Endothelial cell of umbilical vein (primary cell): ENCODE measurements around the gene PVR. TPM values are rescaled to one million over a fixed set of nuclear protein-coding genes. Genes with fewer than 3 reads are reported as not detected.
A peak's percentile ranks its signal among the peaks of the same experiment; 100 is the strongest.
"Not testable (repeated sequence)": the region's sequence is repeated elsewhere in the genome, so short reads cannot be mapped to it uniquely, and the experiment has no call there.

ENCODE experiments used
- BruUV-seq: library from RNA; stranded (reverse); fragments of 400-500 nt; replicated peaks from 2 replicates; lab custom pipeline; 2021; lab: Mats Ljungman, UMichigan
- CTCF ChIA-PET: fragments of 300-600, 350-600 bp; sonication (Branson Sonifier 250); formaldehyde crosslinking; loops from one replicate; lab custom pipeline; 2021; ENCODE audit warnings: antibody characterized with exemption, inconsistent platforms; lab: Charles Lee
- POLR2A ChIA-PET: fragments of 300-600, 350-600 bp; sonication (Branson Sonifier 250); formaldehyde crosslinking; loops from one replicate; lab custom pipeline; 2021; ENCODE audit warnings: antibody characterized with exemption, inconsistent platforms; lab: Charles Lee
- DNase-seq: peaks from one replicate; pipeline ENCODE4 v3.0.0-alpha.2; 2011; ENCODE audit warnings: low read depth, low spot score
- FAIRE-seq: peaks from 2 replicates; lab custom pipeline; 2011; peaks lifted over from hg19 to GRCh38; lab: Jason Lieb, UNC
- H2AFZ ChIP-seq: 2 replicates; pipeline ENCODE4 v1.6.0; 2012; ENCODE audit warnings: low read depth, low read length, control low read depth, inconsistent platforms
- H3K27ac ChIP-seq: 2 replicates; pipeline ENCODE4 v1.5.1; 2011; ENCODE audit warnings: low read depth, mild to moderate bottlenecking, control low read depth, low read length, moderate library complexity; ENCODE audit not compliant: insufficient read depth
- H3K27me3 ChIP-seq, 2 experiments: 2 replicates each; pipeline versions ENCODE4 v1.6.0 to v1.6.1; 2011; ENCODE audit warnings: low read length in 2 of 2, mixed read lengths in 1 of 2; ENCODE audit not compliant: control insufficient read depth in 2 of 2, insufficient read depth in 2 of 2
- H3K36me3 ChIP-seq, 2 experiments: 2 replicates in 1 of 2; 3 replicates in 1 of 2; pipeline ENCODE4 v1.5.1; 2011; ENCODE audit warnings: low read length in 2 of 2, mild to moderate bottlenecking in 1 of 2, moderate library complexity in 1 of 2; ENCODE audit not compliant: control insufficient read depth in 2 of 2, insufficient read depth in 2 of 2; ENCODE audit errors: extremely low read depth in 1 of 2
- H3K4me1 ChIP-seq: 3 replicates; pipeline ENCODE4 v1.5.1; 2011; ENCODE audit warnings: mild to moderate bottlenecking, low read length; ENCODE audit not compliant: control insufficient read depth, insufficient read depth; ENCODE audit errors: extremely low read depth
- H3K4me2 ChIP-seq: 2 replicates; pipeline ENCODE4 v1.6.1; 2011; ENCODE audit warnings: low read length, control low read depth, mixed read lengths; ENCODE audit not compliant: insufficient read depth
- H3K4me3 ChIP-seq, 3 experiments: fragments of 200-600 bp in 1 of 3; sonication (generic), shearing (Covaris generic) in 1 of 3; replicated peaks in 1 of 3; 2 replicates each; pipeline ENCODE4 v1.5.1; 2011 to 2016; ENCODE audit warnings: control low read depth in 3 of 3, low read length in 3 of 3, mild to moderate bottlenecking in 2 of 3, inconsistent platforms in 1 of 3, low read depth in 1 of 3, moderate library complexity in 1 of 3; ENCODE audit not compliant: insufficient read depth in 1 of 3
- H3K79me2 ChIP-seq: 2 replicates; pipeline ENCODE4 v1.6.0; 2012; ENCODE audit warnings: low read length, inconsistent platforms; ENCODE audit not compliant: control insufficient read depth, insufficient read depth
- H3K9ac ChIP-seq: replicated peaks from 2 replicates; pipeline ENCODE3; 2011; ENCODE audit warnings: low read length, control low read depth; ENCODE audit not compliant: insufficient read depth; ENCODE audit errors: extremely low read depth
- H3K9me1 ChIP-seq: replicated peaks from 3 replicates; pipeline ENCODE4 v1.6.0; 2011; ENCODE audit warnings: mild to moderate bottlenecking, low read length; ENCODE audit not compliant: control insufficient read depth, insufficient read depth; ENCODE audit errors: extremely low read depth
- H3K9me3 ChIP-seq: replicated peaks from 2 replicates; pipeline ENCODE4 v1.5.1; 2012; ENCODE audit warnings: low read length, inconsistent platforms; ENCODE audit not compliant: control insufficient read depth, insufficient read depth
- H4K20me1 ChIP-seq: replicated peaks from 2 replicates; pipeline ENCODE3; 2011; ENCODE audit warnings: mild to moderate bottlenecking, low read length; ENCODE audit not compliant: control insufficient read depth, insufficient read depth; ENCODE audit errors: extremely low read depth
- EZH2 ChIP-seq: IDR thresholded peaks from 2 replicates; pipeline ENCODE4 v1.6.1; 2012; ENCODE audit warnings: borderline replicate concordance, low read depth, mild to moderate bottlenecking, moderate library complexity, low read length, inconsistent platforms; ENCODE audit not compliant: severe bottlenecking
- dilution Hi-C: fragments of 300-500 bp; cut with MboI; formaldehyde crosslinking; loops from one replicate; pipeline ENCODE4 v1.15.0; 2019; ENCODE audit warnings: low sequenced_read_pairs; ENCODE audit not compliant: extremely low pct_ligation_motif_present
- intact Hi-C: fragments of 100-400 bp; cut with micrococcal nuclease; formaldehyde crosslinking; loops from one replicate; pipeline ENCODE4 v1.10.0; 2022
- polyA plus RNA-seq, 4 experiments: library from polyadenylated mRNA; depleted of rRNA in 3 of 4; stranded (reverse) in 3 of 4; unstranded in 1 of 4; fragments of >200 nt; gene quantifications; 2 replicates each; pipeline versions ENCODE4 v1.2.1 to v1.2.3, GENCODE V29; 2011 to 2012; ENCODE audit warnings: missing spikeins in 1 of 4
- total RNA-seq: library from RNA; stranded (reverse); gene quantifications from 2 replicates; pipeline ENCODE4 v1.2.3, GENCODE V29; 2021

PVR gene
- total and polyA plus RNA-seq, 2 donors (not counting 3 experiments of a cell fraction or from before 2014, with no cell fraction given): 133 to 226 TPM

DNA sequence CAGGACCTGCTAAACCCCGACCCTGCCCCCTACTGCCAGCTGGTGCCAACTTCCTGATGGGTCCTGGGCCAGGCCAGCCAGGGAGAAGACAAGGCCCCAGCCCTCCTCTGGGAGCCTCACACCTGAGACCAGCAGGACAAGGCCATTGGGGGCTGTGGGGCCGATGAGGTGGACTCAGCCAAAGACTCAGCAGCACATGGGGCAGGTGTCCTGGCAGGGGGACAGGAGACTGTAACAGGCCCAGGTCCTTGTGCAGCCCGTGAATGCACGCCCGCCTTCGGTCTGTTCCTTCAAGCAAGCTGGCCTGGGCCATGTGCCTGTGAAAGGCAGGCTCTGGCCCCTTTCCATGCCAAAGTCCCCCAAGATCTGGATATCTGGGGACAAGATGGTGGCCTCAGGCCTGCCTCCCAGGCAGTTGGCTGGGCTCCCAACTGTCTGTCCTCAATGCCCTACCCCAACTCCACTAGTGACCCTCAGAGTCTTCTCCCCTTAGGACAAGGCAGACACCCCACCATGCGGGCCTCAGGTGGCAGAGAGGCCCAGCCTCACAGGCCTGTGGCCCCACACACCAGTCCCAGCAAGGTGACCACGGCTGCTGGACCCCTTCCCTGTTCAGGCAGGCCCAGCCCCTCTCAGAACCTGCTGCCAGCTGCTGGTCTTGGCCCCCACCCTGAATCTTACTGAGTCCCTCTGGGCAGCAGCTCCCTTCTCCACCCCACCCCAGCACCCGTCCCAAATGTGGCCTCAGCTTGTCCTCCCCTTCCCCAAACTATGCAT lies 39.9 kb downstream of the PVR start:
- TF ChIP-seq EZH2: no peak
- Histone ChIP-seq H3K4me3 (no peak overlapping the region), H3K27me3 (no peaks in the 10 kb centered on the region), H2AFZ (no peak overlapping the region), H3K9me3 (no peaks in the 10 kb centered on the region), H3K9ac (no peak overlapping the region), H3K9me1 (no peaks in the 10 kb centered on the region), H4K20me1 (no peaks in the 10 kb centered on the region), H3K36me3 (peaks cover 0 to 2% of the 10 kb centered on the region in 2 experiments), H3K4me1 (peaks cover 11% of the 10 kb centered on the region), H3K27ac (peak overlapping the region; percentile 2), H3K79me2 (no peaks in the 10 kb centered on the region), H3K4me2 (no peak overlapping the region)
- CTCF ChIA-PET: no interaction called here
- FAIRE-seq: peak; percentile 50
- BruUV-seq: TSS peak; percentile 21
- dilution Hi-C loops (no loop called here), intact Hi-C loops (no loop called here)
- DNase-seq: no peak
- POLR2A ChIA-PET: no interaction called here

DNA sequence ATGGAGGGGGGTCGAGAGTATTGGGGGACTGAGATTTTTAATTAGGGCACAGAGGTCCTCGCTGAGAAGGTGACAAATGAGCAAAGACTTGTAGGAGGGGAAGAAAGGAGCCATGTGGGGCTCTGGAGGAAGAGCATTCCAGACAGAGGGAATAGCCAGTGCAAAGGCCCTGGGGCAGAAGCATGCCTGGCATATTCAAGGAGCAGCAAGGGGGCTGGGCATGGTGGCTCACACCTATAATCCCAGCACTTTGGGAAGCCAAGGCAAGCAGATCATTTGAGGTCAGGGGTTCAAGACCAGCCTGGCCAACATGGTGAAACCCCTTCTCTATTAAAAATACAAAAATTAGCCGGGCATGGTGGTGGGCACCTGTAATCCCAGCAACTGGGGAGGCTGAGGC lies 40.7 kb downstream of the PVR start:
- H3K79me2 ChIP-seq, intact Hi-C loops, H3K9me3 ChIP-seq, H4K20me1 ChIP-seq, H2AFZ ChIP-seq, DNase-seq, H3K9ac ChIP-seq, H3K4me2 ChIP-seq, CTCF ChIA-PET, H3K27me3 ChIP-seq, dilution Hi-C loops, POLR2A ChIA-PET, H3K4me3 ChIP-seq, FAIRE-seq, BruUV-seq, H3K9me1 ChIP-seq, H3K36me3 ChIP-seq: not testable (repeated sequence)
- H3K4me1 ChIP-seq: peaks cover 11% of the 10 kb centered on the region
- H3K27ac ChIP-seq: peak overlapping the region; percentile 70
